ENCODE data around the gene JSRP1.
A peak's percentile ranks its signal among the peaks of the same experiment; 100 is the strongest.

DNA sequence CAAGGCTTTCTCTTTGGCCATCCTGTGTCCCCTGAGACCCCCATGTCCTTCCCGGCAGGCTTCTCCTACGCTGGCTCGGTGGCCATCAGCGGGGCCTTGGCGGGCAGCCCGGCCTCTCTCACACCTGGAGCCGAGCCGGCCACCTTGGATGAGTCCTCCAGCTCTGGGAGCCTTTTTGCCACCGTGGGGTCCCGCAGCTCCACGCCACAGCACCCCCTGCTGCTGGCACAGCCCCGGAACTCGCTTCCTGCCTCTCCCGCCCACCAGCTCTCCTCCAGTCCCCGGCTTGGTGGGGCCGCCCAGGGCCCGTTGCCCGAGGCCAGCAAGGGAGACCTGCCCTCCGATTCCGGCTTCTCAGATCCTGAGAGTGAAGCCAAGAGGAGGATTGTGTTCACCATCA, 34.3 kb downstream of the JSRP1 start:
- TF ChIP-seq, protein P1, sequence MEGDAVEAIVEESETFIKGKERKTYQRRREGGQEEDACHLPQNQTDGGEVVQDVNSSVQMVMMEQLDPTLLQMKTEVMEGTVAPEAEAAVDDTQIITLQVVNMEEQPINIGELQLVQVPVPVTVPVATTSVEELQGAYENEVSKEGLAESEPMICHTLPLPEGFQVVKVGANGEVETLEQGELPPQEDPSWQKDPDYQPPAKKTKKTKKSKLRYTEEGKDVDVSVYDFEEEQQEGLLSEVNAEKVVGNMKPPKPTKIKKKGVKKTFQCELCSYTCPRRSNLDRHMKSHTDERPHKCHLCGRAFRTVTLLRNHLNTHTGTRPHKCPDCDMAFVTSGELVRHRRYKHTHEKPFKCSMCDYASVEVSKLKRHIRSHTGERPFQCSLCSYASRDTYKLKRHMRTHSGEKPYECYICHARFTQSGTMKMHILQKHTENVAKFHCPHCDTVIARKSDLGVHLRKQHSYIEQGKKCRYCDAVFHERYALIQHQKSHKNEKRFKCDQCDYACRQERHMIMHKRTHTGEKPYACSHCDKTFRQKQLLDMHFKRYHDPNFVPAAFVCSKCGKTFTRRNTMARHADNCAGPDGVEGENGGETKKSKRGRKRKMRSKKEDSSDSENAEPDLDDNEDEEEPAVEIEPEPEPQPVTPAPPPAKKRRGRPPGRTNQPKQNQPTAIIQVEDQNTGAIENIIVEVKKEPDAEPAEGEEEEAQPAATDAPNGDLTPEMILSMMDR (IDR thresholded peaks at IDR 0.05), result peak in 2 of 4 experiments; percentile 19 to 24
- TF ChIP-seq EP300 (IDR thresholded peaks at IDR 0.05) (no peak), POLR2A (IDR thresholded peaks at IDR 0.05) (no peak), POLR2AphosphoS5 (IDR thresholded peaks at IDR 0.05) (no peak)

All from sigmoid colon (tissue), 4 donors.